ENCODE measurements around the gene ARHGEF16. TPM values are rescaled to one million over a fixed set of nuclear protein-coding genes. Genes with fewer than 3 reads are reported as not detected.

Gene ARHGEF16
- total RNA-seq, 1 donor from 2014 or later: 20.3 TPM

- Mint-ChIP-seq H3K4me3 (no peak overlapping the region), H3K36me3 (no peaks in the 10 kb centered on the region), H3K27ac (no peak overlapping the region), H3K4me1 (peaks cover 14% of the 10 kb centered on the region), H3K27me3 (ENCODE audit: low read depth) (peaks cover 46% of the 10 kb centered on the region), H3K9me3 (no peaks in the 10 kb centered on the region)
- TF ChIP-seq, protein P1, sequence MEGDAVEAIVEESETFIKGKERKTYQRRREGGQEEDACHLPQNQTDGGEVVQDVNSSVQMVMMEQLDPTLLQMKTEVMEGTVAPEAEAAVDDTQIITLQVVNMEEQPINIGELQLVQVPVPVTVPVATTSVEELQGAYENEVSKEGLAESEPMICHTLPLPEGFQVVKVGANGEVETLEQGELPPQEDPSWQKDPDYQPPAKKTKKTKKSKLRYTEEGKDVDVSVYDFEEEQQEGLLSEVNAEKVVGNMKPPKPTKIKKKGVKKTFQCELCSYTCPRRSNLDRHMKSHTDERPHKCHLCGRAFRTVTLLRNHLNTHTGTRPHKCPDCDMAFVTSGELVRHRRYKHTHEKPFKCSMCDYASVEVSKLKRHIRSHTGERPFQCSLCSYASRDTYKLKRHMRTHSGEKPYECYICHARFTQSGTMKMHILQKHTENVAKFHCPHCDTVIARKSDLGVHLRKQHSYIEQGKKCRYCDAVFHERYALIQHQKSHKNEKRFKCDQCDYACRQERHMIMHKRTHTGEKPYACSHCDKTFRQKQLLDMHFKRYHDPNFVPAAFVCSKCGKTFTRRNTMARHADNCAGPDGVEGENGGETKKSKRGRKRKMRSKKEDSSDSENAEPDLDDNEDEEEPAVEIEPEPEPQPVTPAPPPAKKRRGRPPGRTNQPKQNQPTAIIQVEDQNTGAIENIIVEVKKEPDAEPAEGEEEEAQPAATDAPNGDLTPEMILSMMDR (IDR thresholded peaks at IDR 0.05; ENCODE audit: unreplicated experiment): no peak
- no peak for DNase-seq (ENCODE audit: low spot score in 2 of 2, unreplicated experiment in 2 of 2)
These were observed 13.0 kb upstream of the ARHGEF16 start for GRCh38 chr1:3441410-3441847.

DNA sequence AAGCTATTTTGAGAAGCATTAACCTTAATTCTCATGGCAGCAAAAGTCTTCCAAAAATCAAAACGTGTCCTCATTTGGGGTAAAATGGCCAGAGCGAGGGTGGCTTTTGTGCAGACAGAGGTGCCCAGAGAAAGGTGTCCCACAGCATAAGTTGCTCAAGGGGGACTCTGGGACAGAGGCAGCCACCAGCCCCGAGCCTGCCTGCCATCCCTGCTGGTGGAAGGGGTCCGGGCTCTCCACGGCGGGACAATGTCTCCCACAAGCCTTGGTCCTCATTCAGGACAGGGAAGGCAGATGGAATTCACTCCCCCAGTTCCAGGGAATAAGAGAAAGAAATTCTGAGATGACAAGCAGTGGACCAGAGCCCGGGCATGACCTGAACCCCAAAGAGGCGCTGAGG is 12.6 kb upstream of the ARHGEF16 start:
- peaks cover 2% of the 10 kb centered on the region for H3K9me3 Mint-ChIP-seq
- no peak for DNase-seq (ENCODE audit: low spot score in 2 of 2, unreplicated experiment in 2 of 2)
- peaks cover 46% of the 10 kb centered on the region for H3K27me3 Mint-ChIP-seq (ENCODE audit: low read depth)
- H3K36me3 Mint-ChIP-seq: no peaks in the 10 kb centered on the region
- H3K4me3 Mint-ChIP-seq: no peak overlapping the region
- H3K4me1 Mint-ChIP-seq: peaks cover 14% of the 10 kb centered on the region
- TF ChIP-seq, protein P1 (IDR thresholded peaks at IDR 0.05; ENCODE audit: unreplicated experiment): no peak
- no peak overlapping the region for H3K27ac Mint-ChIP-seq

GRCh38 chr1:3442331-3442730 is 12.1 kb upstream of the ARHGEF16 start:
- H3K27me3 Mint-ChIP-seq (ENCODE audit: low read depth): peaks cover 45% of the 10 kb centered on the region
- DNase-seq (ENCODE audit: low spot score in 2 of 2, unreplicated experiment in 2 of 2): no peak
- TF ChIP-seq, protein P1 (IDR thresholded peaks at IDR 0.05; ENCODE audit: unreplicated experiment): no peak
- H3K36me3 Mint-ChIP-seq: no peaks in the 10 kb centered on the region
- peaks cover 14% of the 10 kb centered on the region for H3K4me1 Mint-ChIP-seq
- H3K9me3 Mint-ChIP-seq: peaks cover 7% of the 10 kb centered on the region
- no peak overlapping the region for H3K4me3 Mint-ChIP-seq
- H3K27ac Mint-ChIP-seq: no peak overlapping the region

DNA sequence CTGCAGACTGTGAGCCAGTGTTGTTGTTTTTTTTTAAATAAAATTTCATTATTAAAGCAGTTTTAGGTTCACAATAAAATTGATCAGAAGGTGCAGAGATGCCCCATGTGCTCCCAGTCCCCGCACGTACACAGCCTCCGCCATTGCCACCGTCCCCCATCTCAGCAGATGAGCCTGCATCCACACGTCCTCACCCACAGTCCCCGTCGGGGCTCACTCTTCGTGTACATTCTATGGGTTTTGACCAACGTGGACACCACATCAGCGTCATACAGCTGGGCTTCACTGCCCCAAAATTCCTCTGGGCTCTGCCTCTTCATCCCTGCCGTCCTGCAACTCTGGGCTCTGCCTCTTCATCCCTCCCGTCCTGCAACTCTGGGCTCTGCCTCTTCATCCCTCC is 11.6 kb upstream of the ARHGEF16 start:
- TF ChIP-seq, protein P1 (IDR thresholded peaks at IDR 0.05; ENCODE audit: unreplicated experiment): no peak
- H3K27me3 Mint-ChIP-seq (ENCODE audit: low read depth): peaks cover 44% of the 10 kb centered on the region
- H3K9me3 Mint-ChIP-seq: peaks cover 12% of the 10 kb centered on the region
- peaks cover 14% of the 10 kb centered on the region for H3K4me1 Mint-ChIP-seq
- DNase-seq (ENCODE audit: low spot score in 2 of 2, unreplicated experiment in 2 of 2): no peak
- H3K27ac Mint-ChIP-seq: no peak overlapping the region
- H3K36me3 Mint-ChIP-seq: no peaks in the 10 kb centered on the region
- H3K4me3 Mint-ChIP-seq: no peak overlapping the region

DNA sequence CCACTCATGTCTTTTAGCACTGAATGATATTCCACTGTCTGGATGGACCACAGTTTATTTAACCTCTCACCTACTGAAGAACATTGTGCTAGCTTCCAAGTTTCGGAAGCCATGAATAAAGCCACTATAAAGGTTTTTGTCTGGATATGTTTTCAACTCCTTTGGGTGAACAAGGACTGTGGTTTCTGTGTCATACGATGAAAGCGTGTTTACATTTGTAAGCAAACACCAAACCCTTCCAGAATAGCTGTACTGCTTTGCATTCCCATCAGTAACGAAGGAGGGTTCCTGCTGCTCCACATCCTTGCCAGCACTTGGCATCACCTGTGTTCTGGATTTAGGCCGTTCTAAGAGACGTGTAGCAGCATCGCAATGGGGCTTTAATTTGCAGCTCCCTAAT is 10.7 kb upstream of the ARHGEF16 start:
- H3K4me1 Mint-ChIP-seq: peaks cover 14% of the 10 kb centered on the region
- peaks cover 44% of the 10 kb centered on the region for H3K27me3 Mint-ChIP-seq (ENCODE audit: low read depth)
- peaks cover 16% of the 10 kb centered on the region for H3K9me3 Mint-ChIP-seq
- no peak overlapping the region for H3K27ac Mint-ChIP-seq
- H3K4me3 Mint-ChIP-seq: no peak overlapping the region
- TF ChIP-seq, protein P1 (IDR thresholded peaks at IDR 0.05; ENCODE audit: unreplicated experiment): no peak
- DNase-seq (ENCODE audit: low spot score in 2 of 2, unreplicated experiment in 2 of 2): no peak
- H3K36me3 Mint-ChIP-seq: no peaks in the 10 kb centered on the region

GRCh38 chr1:3444298-3444697 is 10.2 kb upstream of the ARHGEF16 start:
- H3K4me3 Mint-ChIP-seq: no peak overlapping the region
- H3K27me3 Mint-ChIP-seq (ENCODE audit: low read depth): peaks cover 46% of the 10 kb centered on the region
- TF ChIP-seq, protein P1 (IDR thresholded peaks at IDR 0.05; ENCODE audit: unreplicated experiment): no peak
- H3K9me3 Mint-ChIP-seq: peaks cover 16% of the 10 kb centered on the region
- H3K27ac Mint-ChIP-seq: no peak overlapping the region
- DNase-seq (ENCODE audit: low spot score in 2 of 2, unreplicated experiment in 2 of 2): no peak
- H3K4me1 Mint-ChIP-seq: peaks cover 14% of the 10 kb centered on the region
- H3K36me3 Mint-ChIP-seq: no peaks in the 10 kb centered on the region
